HG02938 (cell line): ENCODE measurements around the gene VDAC1.

ENCODE experiments used
- ATAC-seq: cut with Tn5 transposase; IDR thresholded peaks from one replicate; pipeline ENCODE4 v1.9.1; 2021; ENCODE audit warnings: mild to moderate bottlenecking, moderate library complexity; ENCODE audit not compliant: unreplicated experiment

VDAC1 gene

GRCh38 chr5:133930061-133930812 lies 74.5 kb downstream of the VDAC1 start:
- peak; percentile 44 for ATAC-seq

GRCh38 chr5:133928587-133929393 lies 76.0 kb downstream of the VDAC1 start:
- no peak for ATAC-seq

GRCh38 chr5:133927300-133928180 lies 77.2 kb downstream of the VDAC1 start:
- no peak for ATAC-seq

GRCh38 chr5:133926489-133927299 lies 78.1 kb downstream of the VDAC1 start:
- ATAC-seq, result no peak

- ATAC-seq, result no peak
These were observed 78.8 kb downstream of the VDAC1 start for GRCh38 chr5:133925866-133926488.

GRCh38 chr5:133925269-133925668 lies 79.5 kb downstream of the VDAC1 start:
- no peak for ATAC-seq

GRCh38 chr5:133924221-133924920 lies 80.4 kb downstream of the VDAC1 start:
- no peak for ATAC-seq

GRCh38 chr5:133921979-133922378 lies 82.8 kb downstream of the VDAC1 start:
- no peak for ATAC-seq
